ENCODE data around the gene NAPEPLD. TPM values are rescaled to one million over a fixed set of nuclear protein-coding genes. Genes with fewer than 3 reads are reported as not detected.
A peak's percentile ranks its signal among the peaks of the same experiment; 100 is the strongest.
"Not testable (repeated sequence)": the region's sequence is repeated elsewhere in the genome, so short reads cannot be mapped to it uniquely, and the experiment has no call there.

NAPEPLD gene
- total RNA-seq, 4 donors from 2014 or later = 4.7 to 8.7 (median 6.1) TPM

GRCh38 chr7:103148131-103148993, 537 bp downstream of the NAPEPLD start:
- Histone ChIP-seq H3K36me3 (no peaks in the 10 kb centered on the region), H3K4me3 (peak overlapping the region; percentile 68 to 85 (median 82)), H3K27me3 (no peaks in the 10 kb centered on the region), H3K4me1 (peaks cover 13 to 31% (median 26%) of the 10 kb centered on the region in 4 donors), H3K9me3 (no peaks in the 10 kb centered on the region), H3K27ac (replicated peaks in 1 of 4) (peak overlapping the region; percentile 92 to 96 (median 95))
- DNase-seq (ENCODE audit: extremely low spot score) = no peak
- intact Hi-C loops (cut with DNase I) = loop anchor here (2.0 to 10.0 kb wide), 2 partner anchors 74 to 196 kb away; partner anchors contain the start of genes ARMC10, DNAJC2, FBXL13 and PSMC2
- 3% methylated on average over 13 of the region's 13 CpGs for WGBS
- TF ChIP-seq POLR2A (IDR thresholded peaks at IDR 0.05; ENCODE audit: low read depth) = no peak
- TF ChIP-seq POLR2AphosphoS5 (IDR thresholded peaks at IDR 0.05) = no peak
- TF ChIP-seq, protein P1, sequence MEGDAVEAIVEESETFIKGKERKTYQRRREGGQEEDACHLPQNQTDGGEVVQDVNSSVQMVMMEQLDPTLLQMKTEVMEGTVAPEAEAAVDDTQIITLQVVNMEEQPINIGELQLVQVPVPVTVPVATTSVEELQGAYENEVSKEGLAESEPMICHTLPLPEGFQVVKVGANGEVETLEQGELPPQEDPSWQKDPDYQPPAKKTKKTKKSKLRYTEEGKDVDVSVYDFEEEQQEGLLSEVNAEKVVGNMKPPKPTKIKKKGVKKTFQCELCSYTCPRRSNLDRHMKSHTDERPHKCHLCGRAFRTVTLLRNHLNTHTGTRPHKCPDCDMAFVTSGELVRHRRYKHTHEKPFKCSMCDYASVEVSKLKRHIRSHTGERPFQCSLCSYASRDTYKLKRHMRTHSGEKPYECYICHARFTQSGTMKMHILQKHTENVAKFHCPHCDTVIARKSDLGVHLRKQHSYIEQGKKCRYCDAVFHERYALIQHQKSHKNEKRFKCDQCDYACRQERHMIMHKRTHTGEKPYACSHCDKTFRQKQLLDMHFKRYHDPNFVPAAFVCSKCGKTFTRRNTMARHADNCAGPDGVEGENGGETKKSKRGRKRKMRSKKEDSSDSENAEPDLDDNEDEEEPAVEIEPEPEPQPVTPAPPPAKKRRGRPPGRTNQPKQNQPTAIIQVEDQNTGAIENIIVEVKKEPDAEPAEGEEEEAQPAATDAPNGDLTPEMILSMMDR (IDR thresholded peaks at IDR 0.05) = no peak
- TF ChIP-seq EP300 (IDR thresholded peaks at IDR 0.05) = no peak

GRCh38 chr7:103144754-103145153, 4.1 kb downstream of the NAPEPLD start:
- H3K4me3 ChIP-seq; H3K27me3 ChIP-seq; H3K27ac ChIP-seq (replicated peaks in 1 of 4); H3K9me3 ChIP-seq; H3K36me3 ChIP-seq; DNase-seq (ENCODE audit: extremely low spot score): not testable (repeated sequence)
- intact Hi-C loops (cut with DNase I) = loop anchor here (10.0 kb wide), 1 partner anchor 200 kb away; the partner anchor contains the start of genes DNAJC2 and PSMC2
- peaks cover 13 to 30% (median 26%) of the 10 kb centered on the region in 4 donors for H3K4me1 ChIP-seq
- WGBS = 98% methylated on average over 2 of the region's 2 CpGs

GRCh38 chr7:103143868-103144267, 5.0 kb downstream of the NAPEPLD start:
- Histone ChIP-seq H3K36me3 (no peaks in the 10 kb centered on the region), H3K9me3 (no peaks in the 10 kb centered on the region), H3K27ac (replicated peaks in 1 of 4) (no peak overlapping the region), H3K4me3 (no peak overlapping the region), H3K4me1 (peaks cover 13 to 28% (median 25%) of the 10 kb centered on the region in 4 donors), H3K27me3 (no peaks in the 10 kb centered on the region)
- 100% methylated on average over 1 of the region's 1 CpG for WGBS
- DNase-seq (ENCODE audit: extremely low spot score) = no peak
- TF ChIP-seq POLR2AphosphoS5 (IDR thresholded peaks at IDR 0.05) (no peak), POLR2A (IDR thresholded peaks at IDR 0.05; ENCODE audit: low read depth) (no peak), EP300 (IDR thresholded peaks at IDR 0.05) (no peak)
- TF ChIP-seq, protein P1 (IDR thresholded peaks at IDR 0.05) = no peak
- intact Hi-C loops (cut with DNase I) = loop anchor here (10.0 kb wide), 1 partner anchor 201 kb away; the partner anchor contains the start of genes DNAJC2 and PSMC2

DNA sequence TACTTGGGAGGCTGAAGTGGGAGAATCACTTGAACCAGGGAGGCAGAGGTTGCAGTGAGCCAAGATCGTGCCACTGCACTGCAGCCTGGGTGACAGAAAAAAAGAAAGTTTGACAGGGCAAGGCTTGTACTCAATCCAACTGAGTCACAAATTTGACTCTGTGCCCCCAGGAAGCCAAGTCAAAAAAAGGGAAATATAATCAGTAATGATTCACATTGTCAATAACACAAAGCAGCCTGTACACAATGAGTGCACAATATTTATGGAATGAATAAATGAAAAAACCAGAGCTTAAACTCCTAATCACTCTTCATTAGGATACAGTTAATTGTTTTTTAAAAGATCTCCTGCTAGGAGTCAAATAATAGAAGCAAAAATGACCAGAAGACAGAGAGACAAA, 6.4 kb downstream of the NAPEPLD start:
- Histone ChIP-seq H3K27ac (replicated peaks in 1 of 4) (no peak overlapping the region), H3K9me3 (no peaks in the 10 kb centered on the region), H3K27me3 (no peaks in the 10 kb centered on the region), H3K4me1 (peaks cover 7 to 19% (median 16%) of the 10 kb centered on the region in 4 donors), H3K36me3 (no peaks in the 10 kb centered on the region), H3K4me3 (no peak overlapping the region)
- TF ChIP-seq, protein P1 (IDR thresholded peaks at IDR 0.05) = no peak
- TF ChIP-seq POLR2AphosphoS5 (IDR thresholded peaks at IDR 0.05) = no peak
- TF ChIP-seq POLR2A (IDR thresholded peaks at IDR 0.05; ENCODE audit: low read depth) = no peak
- TF ChIP-seq EP300 (IDR thresholded peaks at IDR 0.05) = no peak
- intact Hi-C loops (cut with DNase I) = loop anchor here (10.0 kb wide), 1 partner anchor 202 kb away; the partner anchor contains the start of genes DNAJC2 and PSMC2
- WGBS = 88% methylated on average over 1 of the region's 1 CpG
- no peak for DNase-seq (ENCODE audit: extremely low spot score)

- intact Hi-C loops (cut with DNase I) = loop anchor here (10.0 kb wide), 1 partner anchor 203 kb away; the partner anchor contains the start of genes DNAJC2 and PSMC2
Measured at GRCh38 chr7:103141753-103142404, 7.0 kb downstream of the NAPEPLD start.

More at GRCh38 chr7:103141753-103142404, 7.0 kb downstream of the NAPEPLD start:
- DNase-seq (ENCODE audit: extremely low spot score) = no peak
- TF ChIP-seq, protein P1 (IDR thresholded peaks at IDR 0.05) = no peak
- TF ChIP-seq POLR2AphosphoS5 (IDR thresholded peaks at IDR 0.05) = no peak
- no peak for TF ChIP-seq EP300 (IDR thresholded peaks at IDR 0.05)
- no peak for TF ChIP-seq POLR2A (IDR thresholded peaks at IDR 0.05; ENCODE audit: low read depth)
- Histone ChIP-seq H3K9me3 (no peaks in the 10 kb centered on the region), H3K36me3 (no peaks in the 10 kb centered on the region), H3K27me3 (no peaks in the 10 kb centered on the region), H3K4me1 (peaks cover 4 to 13% (median 10%) of the 10 kb centered on the region in 4 donors), H3K27ac (replicated peaks in 1 of 4) (no peak overlapping the region), H3K4me3 (no peak overlapping the region)
- WGBS = 95% methylated on average over 8 of the region's 8 CpGs

Measured in esophagus muscularis mucosa (tissue), 4 donors.